ENCODE results near the gene C1QC. TPM values are rescaled to one million over a fixed set of nuclear protein-coding genes. Genes with fewer than 3 reads are reported as not detected.

C1QC gene
- total and polyA plus RNA-seq, 2 experiments from 2014 or later = not detected

- TF ChIP-seq ZNF462 (CRISPR knock-in tag; IDR thresholded peaks at IDR 0.05) (no peak), ZNF331 (CRISPR knock-in tag; IDR thresholded peaks at IDR 0.05; ENCODE audit: low read depth) (no peak), JUNB (IDR thresholded peaks at IDR 0.05; ENCODE audit: unreplicated experiment) (no peak), ZNF114 (CRISPR knock-in tag; IDR thresholded peaks at IDR 0.05) (no peak), POLR2AphosphoS5 (IDR thresholded peaks at IDR 0.05; ENCODE audit: low read depth) (no peak)
- TF ChIP-seq, protein P1, sequence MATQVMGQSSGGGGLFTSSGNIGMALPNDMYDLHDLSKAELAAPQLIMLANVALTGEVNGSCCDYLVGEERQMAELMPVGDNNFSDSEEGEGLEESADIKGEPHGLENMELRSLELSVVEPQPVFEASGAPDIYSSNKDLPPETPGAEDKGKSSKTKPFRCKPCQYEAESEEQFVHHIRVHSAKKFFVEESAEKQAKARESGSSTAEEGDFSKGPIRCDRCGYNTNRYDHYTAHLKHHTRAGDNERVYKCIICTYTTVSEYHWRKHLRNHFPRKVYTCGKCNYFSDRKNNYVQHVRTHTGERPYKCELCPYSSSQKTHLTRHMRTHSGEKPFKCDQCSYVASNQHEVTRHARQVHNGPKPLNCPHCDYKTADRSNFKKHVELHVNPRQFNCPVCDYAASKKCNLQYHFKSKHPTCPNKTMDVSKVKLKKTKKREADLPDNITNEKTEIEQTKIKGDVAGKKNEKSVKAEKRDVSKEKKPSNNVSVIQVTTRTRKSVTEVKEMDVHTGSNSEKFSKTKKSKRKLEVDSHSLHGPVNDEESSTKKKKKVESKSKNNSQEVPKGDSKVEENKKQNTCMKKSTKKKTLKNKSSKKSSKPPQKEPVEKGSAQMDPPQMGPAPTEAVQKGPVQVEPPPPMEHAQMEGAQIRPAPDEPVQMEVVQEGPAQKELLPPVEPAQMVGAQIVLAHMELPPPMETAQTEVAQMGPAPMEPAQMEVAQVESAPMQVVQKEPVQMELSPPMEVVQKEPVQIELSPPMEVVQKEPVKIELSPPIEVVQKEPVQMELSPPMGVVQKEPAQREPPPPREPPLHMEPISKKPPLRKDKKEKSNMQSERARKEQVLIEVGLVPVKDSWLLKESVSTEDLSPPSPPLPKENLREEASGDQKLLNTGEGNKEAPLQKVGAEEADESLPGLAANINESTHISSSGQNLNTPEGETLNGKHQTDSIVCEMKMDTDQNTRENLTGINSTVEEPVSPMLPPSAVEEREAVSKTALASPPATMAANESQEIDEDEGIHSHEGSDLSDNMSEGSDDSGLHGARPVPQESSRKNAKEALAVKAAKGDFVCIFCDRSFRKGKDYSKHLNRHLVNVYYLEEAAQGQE (IDR thresholded peaks at IDR 0.05; ENCODE audit: unreplicated experiment) = no peak
- TF ChIP-seq, protein P2, sequence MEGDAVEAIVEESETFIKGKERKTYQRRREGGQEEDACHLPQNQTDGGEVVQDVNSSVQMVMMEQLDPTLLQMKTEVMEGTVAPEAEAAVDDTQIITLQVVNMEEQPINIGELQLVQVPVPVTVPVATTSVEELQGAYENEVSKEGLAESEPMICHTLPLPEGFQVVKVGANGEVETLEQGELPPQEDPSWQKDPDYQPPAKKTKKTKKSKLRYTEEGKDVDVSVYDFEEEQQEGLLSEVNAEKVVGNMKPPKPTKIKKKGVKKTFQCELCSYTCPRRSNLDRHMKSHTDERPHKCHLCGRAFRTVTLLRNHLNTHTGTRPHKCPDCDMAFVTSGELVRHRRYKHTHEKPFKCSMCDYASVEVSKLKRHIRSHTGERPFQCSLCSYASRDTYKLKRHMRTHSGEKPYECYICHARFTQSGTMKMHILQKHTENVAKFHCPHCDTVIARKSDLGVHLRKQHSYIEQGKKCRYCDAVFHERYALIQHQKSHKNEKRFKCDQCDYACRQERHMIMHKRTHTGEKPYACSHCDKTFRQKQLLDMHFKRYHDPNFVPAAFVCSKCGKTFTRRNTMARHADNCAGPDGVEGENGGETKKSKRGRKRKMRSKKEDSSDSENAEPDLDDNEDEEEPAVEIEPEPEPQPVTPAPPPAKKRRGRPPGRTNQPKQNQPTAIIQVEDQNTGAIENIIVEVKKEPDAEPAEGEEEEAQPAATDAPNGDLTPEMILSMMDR (conservative IDR thresholded peaks at IDR 0.05; ENCODE audit: low read depth in 2 of 2) = no peak
These were observed 16.9 kb upstream of the C1QC start (continued) for GRCh38 chr1:22626237-22627157.
